Gastrocnemius medialis (tissue), 4 donors: ENCODE results near the gene IFNA5.

Source experiments
- POLR2A ChIP-seq, 2 donors: fragments of 450-650 bp; IDR thresholded peaks; one replicate each; pipeline ENCODE4 v1.6.1; 2017; ENCODE audit warnings: antibody characterized with exemption in 2 of 2, mild to moderate bottlenecking in 2 of 2, moderate library complexity in 2 of 2
- TF ChIP-seq, protein P1 (sequence below), 5 experiments: fragments of 450-650 bp in 3 of 5; fragments of 200-600 bp in 2 of 5; sonication (generic) in 2 of 5; IDR thresholded peaks in 4 of 5; conservative IDR thresholded peaks in 1 of 5; 1 replicate in 4 of 5; 2 replicates in 1 of 5; pipeline ENCODE4 v1.5.1; 2016 to 2019; ENCODE audit warnings: antibody characterized with exemption in 5 of 5, mild to moderate bottlenecking in 3 of 5, moderate library complexity in 3 of 5

- TF ChIP-seq POLR2A (IDR thresholded peaks at IDR 0.05), result no peak
- TF ChIP-seq, protein P1, sequence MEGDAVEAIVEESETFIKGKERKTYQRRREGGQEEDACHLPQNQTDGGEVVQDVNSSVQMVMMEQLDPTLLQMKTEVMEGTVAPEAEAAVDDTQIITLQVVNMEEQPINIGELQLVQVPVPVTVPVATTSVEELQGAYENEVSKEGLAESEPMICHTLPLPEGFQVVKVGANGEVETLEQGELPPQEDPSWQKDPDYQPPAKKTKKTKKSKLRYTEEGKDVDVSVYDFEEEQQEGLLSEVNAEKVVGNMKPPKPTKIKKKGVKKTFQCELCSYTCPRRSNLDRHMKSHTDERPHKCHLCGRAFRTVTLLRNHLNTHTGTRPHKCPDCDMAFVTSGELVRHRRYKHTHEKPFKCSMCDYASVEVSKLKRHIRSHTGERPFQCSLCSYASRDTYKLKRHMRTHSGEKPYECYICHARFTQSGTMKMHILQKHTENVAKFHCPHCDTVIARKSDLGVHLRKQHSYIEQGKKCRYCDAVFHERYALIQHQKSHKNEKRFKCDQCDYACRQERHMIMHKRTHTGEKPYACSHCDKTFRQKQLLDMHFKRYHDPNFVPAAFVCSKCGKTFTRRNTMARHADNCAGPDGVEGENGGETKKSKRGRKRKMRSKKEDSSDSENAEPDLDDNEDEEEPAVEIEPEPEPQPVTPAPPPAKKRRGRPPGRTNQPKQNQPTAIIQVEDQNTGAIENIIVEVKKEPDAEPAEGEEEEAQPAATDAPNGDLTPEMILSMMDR (IDR thresholded peaks at IDR 0.05 in 4 of 5, conservative IDR thresholded peaks at IDR 0.05 in 1 of 5), result no peak
Observed at GRCh38 chr9:21350787-21351186, 45.7 kb upstream of the IFNA5 start, which contains the start of gene IFNA6.
